ENCODE results near the gene GLTP.
"Not testable (repeated sequence)": the region's sequence is repeated elsewhere in the genome, so short reads cannot be mapped to it uniquely, and the experiment has no call there.

Gene GLTP

GRCh38 chr12:109880043-109880931, at the start of gene GLTP:
Gene GLTP, minus strand, starts transcription at chr12:109880541. Its CDS starts 167 bp downstream, at chr12:109880374.
- peak; percentile 75 to 84 for DNase-seq (ENCODE audit: low read depth in 2 of 2)

GRCh38 chr12:109929326-109929725, 49.0 kb upstream of the GLTP start:
- not testable (repeated sequence) for DNase-seq (ENCODE audit: low read depth in 2 of 2)

- DNase-seq (ENCODE audit: low read depth in 2 of 2): no peak
Observed at GRCh38 chr12:109928058-109928656, 47.8 kb upstream of the GLTP start.

GRCh38 chr12:109927622-109928021, 47.3 kb upstream of the GLTP start:
- DNase-seq (ENCODE audit: low read depth in 2 of 2): peak in 1 of 2 donors; percentile 1

GRCh38 chr12:109926488-109927210, 46.3 kb upstream of the GLTP start:
- DNase-seq (ENCODE audit: low read depth in 2 of 2): no peak

GRCh38 chr12:109926016-109926415, 45.7 kb upstream of the GLTP start:
- DNase-seq (ENCODE audit: low read depth in 2 of 2): no peak

- no peak for DNase-seq (ENCODE audit: low read depth in 2 of 2)
Observed at GRCh38 chr12:109925185-109925840, 45.0 kb upstream of the GLTP start.

- DNase-seq (ENCODE audit: low read depth in 2 of 2): no peak
Observed at GRCh38 chr12:109923481-109924245, 43.3 kb upstream of the GLTP start.

GRCh38 chr12:109923038-109923437, 42.7 kb upstream of the GLTP start:
- DNase-seq (ENCODE audit: low read depth in 2 of 2): no peak

GRCh38 chr12:109921982-109922381, 41.6 kb upstream of the GLTP start:
- DNase-seq (ENCODE audit: low read depth in 2 of 2): no peak

GRCh38 chr12:109920261-109920780, 40.0 kb upstream of the GLTP start:
- no peak for DNase-seq (ENCODE audit: low read depth in 2 of 2)

- no peak for DNase-seq (ENCODE audit: low read depth in 2 of 2)
Observed at GRCh38 chr12:109919456-109919855, 39.1 kb upstream of the GLTP start.

GRCh38 chr12:109916045-109916444, 35.7 kb upstream of the GLTP start:
- DNase-seq (ENCODE audit: low read depth in 2 of 2): no peak

GRCh38 chr12:109915171-109916040, 35.1 kb upstream of the GLTP start:
- DNase-seq (ENCODE audit: low read depth in 2 of 2): no peak

- no peak for DNase-seq (ENCODE audit: low read depth in 2 of 2)
Observed at GRCh38 chr12:109914461-109914860, 34.1 kb upstream of the GLTP start.

GRCh38 chr12:109912855-109913321, 32.5 kb upstream of the GLTP start:
- DNase-seq (ENCODE audit: low read depth in 2 of 2): no peak

- DNase-seq (ENCODE audit: low read depth in 2 of 2): no peak
Observed at GRCh38 chr12:109910969-109911348, 30.6 kb upstream of the GLTP start.

- no peak for DNase-seq (ENCODE audit: low read depth in 2 of 2)
Observed at GRCh38 chr12:109910254-109910968, 30.1 kb upstream of the GLTP start.

- no peak for DNase-seq (ENCODE audit: low read depth in 2 of 2)
Observed at GRCh38 chr12:109905301-109905700, 25.0 kb upstream of the GLTP start.
